ENCODE results near the gene GUCY1A1. TPM values are rescaled to one million over a fixed set of nuclear protein-coding genes. Genes with fewer than 3 reads are reported as not detected.
"Not testable (repeated sequence)": the region's sequence is repeated elsewhere in the genome, so short reads cannot be mapped to it uniquely, and the experiment has no call there.

The GUCY1A1 gene
- total RNA-seq, 4 donors from 2014 or later = 8.4 to 52.0 (median 12.9) TPM

GRCh38 chr4:155643087-155643486 lies 23.6 kb upstream of the GUCY1A1 start:
- ATAC-seq (ENCODE audit: low FRiP score) = no peak
- TF ChIP-seq CTCF (IDR thresholded peaks at IDR 0.05) = no peak
- DNase-seq (ENCODE audit: low spot score) = no peak

- no peak for TF ChIP-seq CTCF (IDR thresholded peaks at IDR 0.05)
- ATAC-seq (ENCODE audit: low FRiP score) (no peak), DNase-seq (ENCODE audit: low spot score) (no peak)
These were observed 20.6 kb upstream of the GUCY1A1 start for GRCh38 chr4:155646001-155646400.

GRCh38 chr4:155650785-155651184 lies 15.9 kb upstream of the GUCY1A1 start:
- DNase-seq (ENCODE audit: low spot score); ATAC-seq (ENCODE audit: low FRiP score): not testable (repeated sequence)

- DNase-seq (ENCODE audit: low spot score) (no peak), ATAC-seq (ENCODE audit: low FRiP score) (no peak)
- TF ChIP-seq CTCF (IDR thresholded peaks at IDR 0.05) = no peak
These were observed 13.6 kb upstream of the GUCY1A1 start for GRCh38 chr4:155653052-155653451.

- DNase-seq (ENCODE audit: low spot score) = no peak
- no peak for ATAC-seq (ENCODE audit: low FRiP score)
- TF ChIP-seq CTCF (IDR thresholded peaks at IDR 0.05) = no peak
These were observed 10.6 kb upstream of the GUCY1A1 start for GRCh38 chr4:155656025-155656424.

GRCh38 chr4:155657169-155657568 lies 9.5 kb upstream of the GUCY1A1 start:
- TF ChIP-seq CTCF (IDR thresholded peaks at IDR 0.05) = no peak
- ATAC-seq (ENCODE audit: low FRiP score) (no peak), DNase-seq (ENCODE audit: low spot score) (no peak)

GRCh38 chr4:155657985-155658680 lies 8.5 kb upstream of the GUCY1A1 start:
- ATAC-seq (ENCODE audit: low FRiP score) (no peak), DNase-seq (ENCODE audit: low spot score) (no peak)
- no peak for TF ChIP-seq CTCF (IDR thresholded peaks at IDR 0.05)

Data from omental fat pad (tissue), 4 donors.